Fibroblast of skin of right quadriceps (primary cell): ENCODE results near the gene ABCF2.

Experiments used
- DNase-seq: peaks from one replicate; pipeline ENCODE4 v3.0.0-alpha.2; 2013

ABCF2 gene

DNA sequence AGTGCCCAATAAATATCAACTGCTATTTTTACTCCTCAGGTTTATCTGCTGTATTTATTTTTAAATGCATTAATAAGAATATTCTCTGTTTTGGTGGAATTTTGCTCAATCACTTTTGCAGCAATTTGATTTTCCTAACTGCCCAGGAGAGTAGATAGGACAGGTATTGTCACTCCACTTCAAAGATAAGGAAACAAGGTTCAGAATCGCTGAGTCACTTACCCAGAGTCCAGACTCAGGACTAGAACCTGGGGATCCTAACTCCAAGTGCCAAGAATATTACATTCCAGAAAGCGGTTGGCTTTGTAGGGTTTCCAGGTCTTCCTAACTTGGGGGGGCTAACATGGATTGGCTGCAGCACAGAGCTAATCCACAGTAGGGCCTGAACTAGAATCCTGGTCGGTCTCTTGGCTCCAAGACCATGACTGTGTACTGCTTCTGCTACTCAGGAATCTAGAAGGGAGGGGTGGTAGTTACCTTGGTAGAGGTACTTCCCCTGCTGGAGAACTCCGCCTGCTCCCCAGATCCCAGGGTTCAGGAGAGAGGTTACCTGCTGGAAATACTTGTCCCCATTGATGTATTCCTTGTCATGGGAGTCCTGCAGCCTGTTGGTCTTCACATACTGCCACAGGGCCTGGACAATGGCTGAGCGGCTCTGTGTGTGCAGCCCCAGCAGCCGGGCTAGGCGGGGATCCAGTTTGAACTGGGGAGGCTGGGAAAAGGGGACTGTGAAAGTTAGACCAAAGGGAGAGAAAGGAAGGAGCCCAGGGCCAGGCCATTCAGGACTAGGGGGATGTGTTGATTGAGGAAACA lies 14.1 kb upstream of the ABCF2 start:
- no peak for DNase-seq

DNA sequence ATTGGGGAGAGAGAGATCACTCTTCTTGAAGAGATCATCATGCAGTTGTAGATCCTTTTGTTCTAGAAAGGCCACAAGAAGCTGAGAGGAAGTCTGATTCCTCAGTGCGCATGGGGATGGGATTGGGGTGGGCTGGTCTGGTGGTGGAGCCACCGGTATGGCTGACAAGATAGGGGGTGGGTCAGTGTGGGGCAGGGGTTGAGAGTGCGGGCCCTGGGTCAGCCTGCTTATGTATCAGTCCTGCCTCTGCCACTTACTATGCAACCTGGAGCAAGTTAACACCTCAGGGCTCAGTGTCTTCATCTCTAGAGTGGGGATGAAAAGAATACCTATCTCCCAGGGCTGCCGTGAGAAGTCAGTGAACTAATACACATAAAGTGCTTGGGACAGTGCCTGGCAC lies 13.5 kb upstream of the ABCF2 start:
- DNase-seq: no peak

DNA sequence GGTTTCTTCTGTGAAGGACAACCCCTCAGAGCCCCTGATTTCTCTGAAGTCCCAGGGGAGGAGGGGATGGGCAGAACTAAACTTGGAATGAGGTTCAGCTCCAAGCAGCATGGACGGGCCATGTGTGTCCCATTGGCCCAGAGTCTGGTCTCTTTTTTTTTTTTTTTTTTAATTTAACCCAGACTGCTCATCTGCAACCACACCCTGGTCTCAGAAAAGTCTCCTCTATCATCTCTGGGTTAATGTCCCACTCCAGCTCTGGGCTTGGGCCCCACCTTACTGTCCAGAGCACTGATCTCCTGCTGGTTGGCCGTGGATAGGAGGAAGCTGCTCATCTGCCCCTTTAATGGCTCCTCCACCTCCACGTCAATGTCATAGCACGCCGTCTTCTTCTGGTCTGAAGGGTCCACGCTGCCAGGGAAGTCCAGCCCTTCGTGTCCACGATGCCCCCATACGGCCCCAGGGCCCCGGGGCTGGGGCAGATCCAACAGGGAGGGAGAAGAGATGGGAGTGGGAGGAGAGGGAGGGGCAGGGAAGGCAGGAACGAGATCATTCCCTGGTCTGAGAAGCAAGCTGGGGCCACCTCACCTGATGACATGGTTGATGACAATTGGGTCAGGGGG lies 12.9 kb upstream of the ABCF2 start:
- no peak for DNase-seq

DNA sequence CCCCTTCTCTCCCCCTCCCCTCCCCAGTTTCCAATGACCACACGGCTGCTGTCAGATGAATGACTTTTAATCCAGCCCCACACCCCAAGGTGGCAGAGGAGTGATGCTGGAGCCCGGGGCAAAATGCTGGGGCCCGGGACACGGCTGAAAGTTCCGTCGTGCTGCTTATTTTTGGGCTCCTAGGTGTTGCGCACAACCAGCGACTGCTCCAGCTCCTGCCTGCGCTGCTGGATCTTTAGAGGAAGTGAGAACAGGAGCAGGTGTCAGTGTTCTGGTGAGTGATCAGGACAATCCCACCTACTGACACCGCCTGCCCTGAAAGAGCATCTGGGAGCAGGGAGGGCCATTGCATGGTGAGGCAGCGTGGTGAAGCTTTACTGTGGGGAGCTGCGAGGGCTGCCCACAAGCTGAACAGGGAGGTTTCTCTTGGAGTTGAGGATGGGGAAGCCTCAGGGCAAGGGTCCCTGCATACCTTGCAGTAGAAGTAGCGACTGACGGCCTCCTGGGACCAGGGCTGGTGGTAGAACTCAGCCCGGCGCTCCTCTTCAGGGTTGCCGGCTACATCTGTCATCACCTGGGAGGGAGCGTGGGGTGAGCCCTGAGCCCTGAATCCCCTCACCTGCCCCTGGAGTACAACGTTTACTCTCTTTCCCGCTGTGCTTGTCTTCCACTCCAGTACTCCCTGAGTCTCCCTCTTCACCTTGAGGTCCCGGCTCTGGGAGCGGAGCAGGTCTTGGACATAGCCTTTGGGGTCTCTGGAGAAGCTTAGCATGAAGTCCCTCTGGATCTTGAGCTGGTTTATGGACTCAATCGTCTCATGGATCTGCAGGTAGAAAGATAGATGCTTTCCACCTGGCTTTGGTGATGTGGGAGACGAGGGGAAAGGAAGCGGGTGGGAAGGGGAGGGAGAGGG lies 12.2 kb upstream of the ABCF2 start:
- no peak for DNase-seq

DNA sequence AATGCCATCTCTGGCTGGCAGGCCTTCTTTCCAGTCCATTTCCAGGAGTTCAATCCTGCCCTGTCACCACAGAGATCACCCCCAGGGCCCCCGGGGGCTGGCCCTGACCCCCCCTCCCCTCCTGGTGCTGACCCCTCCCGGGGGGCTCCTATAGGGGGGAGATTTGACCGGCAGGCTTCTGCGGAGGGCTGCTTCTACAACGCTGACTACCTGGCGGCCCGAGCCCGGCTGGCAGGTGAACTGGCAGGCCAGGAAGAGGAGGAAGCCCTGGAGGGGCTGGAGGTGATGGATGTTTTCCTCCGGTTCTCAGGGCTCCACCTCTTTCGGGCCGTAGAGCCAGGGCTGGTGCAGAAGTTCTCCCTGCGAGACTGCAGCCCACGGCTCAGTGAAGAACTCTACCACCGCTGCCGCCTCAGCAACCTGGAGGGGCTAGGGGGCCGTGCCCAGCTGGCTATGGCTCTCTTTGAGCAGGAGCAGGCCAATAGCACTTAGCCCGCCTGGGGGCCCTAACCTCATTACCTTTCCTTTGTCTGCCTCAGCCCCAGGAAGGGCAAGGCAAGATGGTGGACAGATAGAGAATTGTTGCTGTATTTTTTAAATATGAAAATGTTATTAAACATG lies 11.3 kb upstream of the ABCF2 start:
- no peak for DNase-seq

DNA sequence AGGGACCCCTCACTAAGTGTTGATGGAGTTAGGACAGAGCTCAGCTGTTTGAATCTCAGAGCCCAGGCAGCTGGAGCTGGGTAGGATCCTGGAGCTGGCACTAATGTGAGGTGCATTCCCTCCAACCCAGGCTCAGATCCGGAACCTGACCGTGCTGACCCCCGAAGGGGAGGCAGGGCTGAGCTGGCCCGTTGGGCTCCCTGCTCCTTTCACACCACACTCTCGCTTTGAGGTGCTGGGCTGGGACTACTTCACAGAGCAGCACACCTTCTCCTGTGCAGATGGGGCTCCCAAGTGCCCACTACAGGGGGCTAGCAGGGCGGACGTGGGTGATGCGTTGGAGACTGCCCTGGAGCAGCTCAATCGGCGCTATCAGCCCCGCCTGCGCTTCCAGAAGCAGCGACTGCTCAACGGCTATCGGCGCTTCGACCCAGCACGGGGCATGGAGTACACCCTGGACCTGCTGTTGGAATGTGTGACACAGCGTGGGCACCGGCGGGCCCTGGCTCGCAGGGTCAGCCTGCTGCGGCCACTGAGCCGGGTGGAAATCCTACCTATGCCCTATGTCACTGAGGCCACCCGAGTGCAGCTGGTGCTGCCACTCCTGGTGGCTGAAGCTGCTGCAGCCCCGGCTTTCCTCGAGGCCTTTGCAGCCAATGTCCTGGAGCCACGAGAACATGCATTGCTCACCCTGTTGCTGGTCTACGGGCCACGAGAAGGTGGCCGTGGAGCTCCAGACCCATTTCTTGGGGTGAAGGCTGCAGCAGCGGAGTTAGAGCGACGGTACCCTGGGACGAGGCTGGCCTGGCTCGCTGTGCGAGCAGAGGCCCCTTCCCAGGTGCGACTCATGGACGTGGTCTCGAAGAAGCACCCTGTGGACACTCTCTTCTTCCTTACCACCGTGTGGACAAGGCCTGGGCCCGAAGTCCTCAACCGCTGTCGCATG lies 10.5 kb upstream of the ABCF2 start:
- no peak for DNase-seq

DNA sequence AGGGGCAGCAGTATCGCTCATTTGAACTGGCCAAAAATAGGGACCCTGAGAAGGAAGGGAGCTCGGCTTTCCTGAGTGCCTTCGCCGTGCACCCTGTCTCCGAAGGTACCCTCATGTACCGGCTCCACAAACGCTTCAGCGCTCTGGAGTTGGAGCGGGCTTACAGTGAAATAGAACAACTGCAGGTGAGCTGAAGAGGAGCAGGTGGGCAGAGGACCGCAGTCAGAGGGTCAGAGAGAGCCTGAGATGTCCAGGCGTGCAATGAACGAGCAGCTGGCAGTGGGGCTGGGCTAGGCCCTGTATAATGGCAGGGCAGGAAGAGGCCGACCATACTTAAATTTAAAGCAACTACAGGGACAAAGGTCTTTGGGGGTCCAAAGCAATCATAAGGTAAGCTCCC lies 9.4 kb upstream of the ABCF2 start:
- no peak for DNase-seq

DNA sequence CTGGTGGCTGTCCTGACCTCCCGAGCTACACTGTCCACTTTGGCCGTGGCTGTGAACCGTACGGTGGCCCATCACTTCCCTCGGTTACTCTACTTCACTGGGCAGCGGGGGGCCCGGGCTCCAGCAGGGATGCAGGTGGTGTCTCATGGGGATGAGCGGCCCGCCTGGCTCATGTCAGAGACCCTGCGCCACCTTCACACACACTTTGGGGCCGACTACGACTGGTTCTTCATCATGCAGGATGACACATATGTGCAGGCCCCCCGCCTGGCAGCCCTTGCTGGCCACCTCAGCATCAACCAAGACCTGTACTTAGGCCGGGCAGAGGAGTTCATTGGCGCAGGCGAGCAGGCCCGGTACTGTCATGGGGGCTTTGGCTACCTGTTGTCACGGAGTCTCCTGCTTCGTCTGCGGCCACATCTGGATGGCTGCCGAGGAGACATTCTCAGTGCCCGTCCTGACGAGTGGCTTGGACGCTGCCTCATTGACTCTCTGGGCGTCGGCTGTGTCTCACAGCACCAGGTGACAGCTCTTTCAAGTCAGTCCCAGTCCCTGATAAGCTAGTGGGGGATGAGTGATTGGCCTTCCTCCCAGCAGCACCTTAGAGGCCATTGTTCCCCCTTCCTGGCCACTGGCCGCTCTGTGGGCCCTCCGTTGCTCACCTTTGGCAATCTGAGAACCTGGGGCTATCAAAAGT lies 8.2 kb upstream of the ABCF2 start:
- no peak for DNase-seq

DNA sequence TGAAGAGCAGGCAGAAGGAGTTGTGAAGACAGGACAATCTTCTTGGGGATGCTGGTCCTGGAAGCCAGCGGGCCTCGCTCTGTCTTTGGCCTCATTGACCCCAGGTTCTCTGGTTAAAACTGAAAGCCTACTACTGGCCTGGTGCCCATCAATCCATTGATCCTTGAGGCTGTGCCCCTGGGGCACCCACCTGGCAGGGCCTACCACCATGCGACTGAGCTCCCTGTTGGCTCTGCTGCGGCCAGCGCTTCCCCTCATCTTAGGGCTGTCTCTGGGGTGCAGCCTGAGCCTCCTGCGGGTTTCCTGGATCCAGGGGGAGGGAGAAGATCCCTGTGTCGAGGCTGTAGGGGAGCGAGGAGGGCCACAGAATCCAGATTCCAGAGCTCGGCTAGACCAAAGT lies 6.8 kb upstream of the ABCF2 start:
- DNase-seq: no peak

DNA sequence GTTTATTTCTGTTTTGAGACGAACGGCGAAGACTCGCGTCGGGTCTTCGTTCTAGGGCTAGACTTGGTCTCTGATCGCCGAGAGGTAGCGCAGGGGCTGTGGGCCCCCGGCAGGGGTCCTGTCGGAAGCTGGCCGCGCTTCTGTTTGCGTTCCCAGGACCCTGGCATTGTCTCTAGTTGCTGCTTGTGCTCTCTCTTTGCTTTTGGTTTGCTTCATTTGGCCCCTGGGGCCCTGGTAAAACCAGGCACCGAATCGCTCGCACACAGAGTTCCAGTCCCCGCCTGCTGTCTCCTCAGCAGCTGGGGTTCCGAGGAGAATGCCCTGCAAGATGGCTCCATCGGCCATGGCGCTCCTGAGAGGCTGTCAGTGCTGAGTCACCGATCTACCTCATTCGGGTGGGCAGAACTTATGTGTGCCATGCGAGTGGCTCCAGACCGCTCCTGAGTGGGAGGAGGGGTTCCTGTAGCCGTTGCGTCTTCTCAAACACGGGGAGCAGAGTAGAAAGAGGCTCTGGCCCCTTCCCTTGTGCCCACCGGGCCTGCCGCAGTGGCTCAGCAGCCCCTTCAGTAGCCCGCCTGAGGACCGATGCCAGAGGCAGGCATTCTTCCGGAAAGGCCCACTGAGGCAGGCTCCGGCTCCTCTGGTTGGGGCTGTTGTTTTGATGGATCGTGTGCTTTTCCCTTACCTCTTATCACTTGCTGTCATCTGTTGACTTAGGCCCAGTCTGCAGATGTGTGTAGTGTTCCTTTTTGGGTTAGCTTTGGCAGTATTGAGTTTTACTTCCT lies 6.1 kb upstream of the ABCF2 start:
- peak; percentile 76 for DNase-seq

DNA sequence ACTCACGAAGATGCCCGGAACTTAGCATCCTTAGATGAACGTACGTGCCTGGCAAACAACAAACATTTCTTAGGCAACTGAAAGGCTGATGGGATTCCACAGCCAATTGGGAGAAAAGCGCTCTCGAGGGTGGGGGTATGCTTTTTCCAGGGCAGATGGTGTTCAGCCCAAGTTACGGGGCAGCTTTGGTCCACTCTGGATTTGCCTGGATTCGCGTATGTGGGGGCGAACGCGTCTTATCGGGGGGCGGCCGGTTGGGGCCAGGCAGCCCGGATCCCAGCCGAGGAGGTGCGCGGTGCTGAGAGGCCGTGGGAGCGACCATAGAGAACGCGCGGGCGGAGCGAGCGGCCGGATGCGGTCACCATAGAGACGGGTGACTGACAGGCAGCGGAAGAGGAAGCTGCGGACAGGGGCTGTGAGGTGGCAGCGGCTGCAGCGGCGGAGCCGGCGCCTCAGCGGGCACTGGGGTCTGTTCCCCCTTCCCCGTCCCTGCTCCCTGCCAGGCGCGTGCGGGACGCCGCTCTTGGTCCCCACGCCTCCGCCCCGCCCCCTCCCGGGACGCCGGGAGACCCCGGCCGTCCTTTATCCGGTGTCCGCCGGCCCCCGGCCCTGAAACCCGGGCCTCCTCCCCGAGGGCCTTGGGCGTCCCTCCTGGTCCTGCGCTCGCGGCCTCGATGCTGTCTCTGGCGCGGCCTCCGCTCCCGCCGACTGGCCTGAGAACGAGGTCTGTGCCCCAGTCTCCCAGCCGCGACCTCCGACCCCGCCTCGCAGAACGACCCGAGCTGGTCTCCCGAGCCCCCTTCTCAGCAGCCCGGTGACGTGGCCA lies 5.3 kb upstream of the ABCF2 start, which contains the start of gene CHPF2:
TSS of gene CHPF2 (plus strand) at position 393 of the 826 bp plus-strand sequence. CDS start 1,529 bp downstream, outside the sequence.
- DNase-seq: peak; percentile 83

DNA sequence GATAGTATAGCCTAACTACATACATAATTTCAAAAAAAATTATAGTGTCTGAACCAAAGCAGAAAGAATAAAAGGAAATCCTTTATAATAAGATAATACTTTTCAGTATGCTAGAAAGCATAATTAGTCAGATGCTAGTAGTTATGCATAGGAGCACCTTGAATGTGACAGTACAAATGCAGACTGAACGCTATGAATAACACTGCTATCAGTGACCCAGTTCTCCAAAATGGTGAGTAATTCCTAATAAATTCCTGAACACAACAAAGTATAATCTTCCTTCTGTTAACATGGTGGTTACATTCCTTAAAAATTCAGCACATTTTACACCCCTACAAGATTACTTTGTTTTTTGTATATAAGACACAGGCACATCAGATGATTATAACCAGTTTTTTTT lies 4.1 kb upstream of the ABCF2 start:
- no peak for DNase-seq

DNA sequence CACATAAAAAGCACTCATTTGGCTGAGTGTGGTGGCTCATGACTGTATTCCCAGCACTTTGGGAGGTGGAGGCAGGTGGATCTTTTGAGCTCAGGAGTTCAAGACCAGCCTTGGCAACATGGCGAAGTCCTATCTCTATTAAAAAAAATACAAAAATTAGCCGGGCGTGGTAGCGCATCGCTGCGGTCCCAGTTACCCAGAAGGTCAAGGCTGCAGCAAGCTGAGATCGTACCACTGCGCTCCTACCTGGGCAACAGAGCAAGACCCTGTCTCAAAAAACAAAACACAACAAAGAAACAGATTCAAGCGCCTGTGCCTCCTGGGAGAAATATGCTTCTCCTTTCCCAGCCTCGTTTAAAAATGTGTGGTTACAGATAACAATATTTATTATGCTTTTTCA lies 2.2 kb upstream of the ABCF2 start:
- no peak for DNase-seq

DNA sequence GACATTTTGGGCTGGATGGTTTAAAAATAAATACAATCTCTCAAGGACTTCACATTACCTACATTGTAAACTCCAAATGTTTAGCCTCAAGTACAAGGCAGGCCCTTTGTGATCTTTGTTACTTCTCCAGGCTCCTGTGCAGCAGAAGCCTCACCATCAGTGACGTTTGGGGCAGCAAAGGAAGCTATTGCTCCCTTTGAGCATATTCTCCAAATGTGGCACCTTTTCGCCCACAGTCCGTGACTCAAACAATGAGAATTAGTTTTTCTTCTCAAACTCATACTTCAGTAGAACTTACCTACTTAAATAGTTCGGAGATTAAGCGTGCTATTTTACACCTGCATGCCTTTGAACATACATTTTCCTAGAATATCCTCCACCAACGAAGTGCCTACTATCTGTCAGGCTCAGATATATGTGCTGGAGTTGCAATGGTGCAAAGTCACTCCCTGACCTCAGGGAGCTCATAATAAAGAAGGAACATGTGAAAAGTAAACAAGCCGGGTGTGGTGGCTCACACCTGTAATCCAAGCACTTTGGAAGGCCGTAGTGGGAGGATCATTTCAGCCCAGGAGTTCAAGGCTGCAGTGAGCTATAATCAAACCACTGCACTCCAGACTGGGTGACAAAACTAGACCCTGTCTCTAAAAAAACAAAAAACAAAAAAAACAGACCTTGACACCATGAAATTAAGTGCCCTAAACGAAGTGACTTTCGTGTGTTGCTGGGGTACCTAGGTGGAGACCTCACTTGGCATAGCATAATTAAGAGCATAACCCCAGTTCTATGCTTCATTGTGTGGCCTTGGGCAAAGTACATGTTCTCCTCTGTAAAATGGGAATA lies 1.2 kb upstream of the ABCF2 start:
- no peak for DNase-seq

DNA sequence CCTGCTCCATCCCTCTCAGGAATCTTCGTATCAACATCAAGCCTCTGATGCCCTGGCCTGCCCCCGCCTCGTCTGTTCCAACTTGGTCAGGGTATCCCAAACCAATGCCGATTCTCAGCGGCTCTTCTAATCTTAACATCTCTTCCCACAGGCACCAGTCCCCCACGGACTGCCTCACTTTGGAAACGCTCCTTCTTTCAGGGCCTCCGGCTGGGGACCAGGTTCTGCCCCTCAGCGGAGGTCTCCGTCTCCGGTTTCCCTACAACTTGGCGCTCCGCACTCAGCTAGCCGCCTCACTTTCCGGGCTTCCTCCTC lies 488 bp downstream of the ABCF2 start:
- no peak for DNase-seq

DNA sequence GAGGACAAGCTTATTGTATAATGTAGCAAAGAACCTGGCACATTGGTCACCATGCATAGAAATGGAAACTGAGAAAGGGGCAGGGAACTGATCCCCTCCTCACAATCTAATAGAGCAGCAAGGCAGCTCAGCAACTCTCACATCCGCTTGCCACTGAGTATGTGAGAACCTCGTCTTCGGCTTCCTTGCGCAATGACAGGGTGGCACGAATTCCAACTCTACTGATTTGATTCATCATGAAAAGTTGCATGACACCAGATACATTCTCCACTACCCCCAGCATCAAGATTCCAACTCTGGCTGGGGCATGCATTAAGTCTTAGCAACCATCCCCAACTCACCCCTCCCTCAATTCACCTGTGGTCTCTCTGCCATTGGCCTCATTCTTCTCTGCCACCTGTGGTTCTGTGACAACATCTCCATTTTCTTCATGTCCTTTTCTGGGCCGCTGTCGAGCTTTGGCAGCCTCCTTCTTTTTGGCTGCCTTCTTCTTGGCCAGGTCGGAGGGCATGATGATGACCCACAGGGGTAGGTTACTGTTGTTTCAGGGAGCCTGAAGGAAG lies 976 bp downstream of the ABCF2 start:
- DNase-seq: no peak

DNA sequence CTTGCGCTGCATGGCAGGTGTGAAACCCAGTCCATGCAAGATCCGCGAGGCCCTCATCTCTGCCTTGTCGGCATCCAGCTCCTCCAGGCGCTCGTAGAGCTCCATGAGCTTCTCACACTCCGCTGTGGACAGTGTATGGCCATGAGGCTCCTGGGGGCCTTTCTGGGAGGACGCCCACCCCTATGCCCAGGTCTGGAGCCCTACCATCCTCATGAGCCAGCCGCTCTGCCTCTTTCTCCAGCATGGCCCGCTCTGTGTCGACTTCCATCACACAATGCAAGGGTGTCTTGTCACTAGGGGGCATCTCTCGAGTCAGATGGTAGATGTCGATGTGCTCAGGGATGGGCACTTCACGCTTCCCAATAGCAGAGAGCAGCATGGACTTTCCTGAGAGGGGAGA lies 3.3 kb downstream of the ABCF2 start:
- no peak for DNase-seq

DNA sequence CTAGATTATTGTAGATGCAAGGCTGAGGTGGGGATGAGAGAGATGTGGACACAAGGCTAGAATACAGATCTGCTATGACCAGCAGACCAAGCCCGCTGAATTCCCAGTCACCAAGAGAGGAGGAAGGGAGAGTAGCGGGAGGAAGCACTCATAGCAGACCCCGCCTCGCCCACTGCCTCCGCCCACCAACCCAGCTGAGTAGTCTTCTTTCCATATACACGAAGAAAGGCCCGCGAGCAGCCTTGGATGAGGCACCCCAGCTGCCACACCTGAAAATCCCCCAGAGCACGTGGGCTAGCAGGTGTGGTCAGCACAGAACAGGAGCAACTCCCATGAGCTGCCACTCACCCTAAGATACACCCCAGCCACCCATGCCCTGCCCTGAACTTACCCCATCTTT lies 8.8 kb downstream of the ABCF2 start:
- DNase-seq: no peak
